Peyer's patch (tissue), 4 donors: ENCODE data around the gene MAG. TPM values are rescaled to one million over a fixed set of nuclear protein-coding genes. Genes with fewer than 3 reads are reported as not detected.
A peak's percentile ranks its signal among the peaks of the same experiment; 100 is the strongest.

Experiments
- DNase-seq, 3 donors: peaks; one replicate each; pipeline ENCODE4 v3.0.0-alpha.2; 2017 to 2019
- H3K27ac ChIP-seq, 4 donors: fragments of 200-600 bp; sonication (generic); one replicate each; pipeline ENCODE4 v1.5.1; 2016 to 2019
- H3K27me3 ChIP-seq, 2 donors: fragments of 200-600 bp; sonication (generic); one replicate each; pipeline ENCODE4 v1.5.1; 2019
- H3K36me3 ChIP-seq, 3 donors: fragments of 200-600 bp; sonication (generic); one replicate each; pipeline ENCODE4 v1.5.1; 2016 to 2019
- H3K4me1 ChIP-seq, 4 donors: fragments of 200-600 bp; sonication (generic); one replicate each; pipeline ENCODE4 v1.5.1; 2016 to 2019
- H3K4me3 ChIP-seq, 4 donors: fragments of 200-600 bp; sonication (generic); 1 replicate in 3 of 4; 2 replicates in 1 of 4; pipeline ENCODE4 v1.5.1; 2016 to 2019; ENCODE audit warnings: mild to moderate bottlenecking in 1 of 4
- H3K9me3 ChIP-seq, 4 donors: fragments of 200-600 bp; sonication (generic); one replicate each; pipeline ENCODE4 v1.5.1; 2016 to 2019; ENCODE audit warnings: mild to moderate bottlenecking in 1 of 4
- POLR2A ChIP-seq, 2 donors: fragments of 450-650 bp; IDR thresholded peaks; one replicate each; pipeline ENCODE4 v1.5.1; 2017; ENCODE audit warnings: antibody characterized with exemption in 2 of 2, mild to moderate bottlenecking in 2 of 2, moderate library complexity in 2 of 2
- total RNA-seq, 4 donors: library from RNA; depleted of rRNA; stranded (reverse); fragments of >200 nt; gene quantifications; one replicate each; pipeline ENCODE4 v1.1.0, GENCODE V29; 2016
- TF ChIP-seq, protein P1 (sequence below), 6 experiments: fragments of 450-650 bp in 4 of 6; fragments of 200-600 bp in 2 of 6; sonication (generic) in 1 of 6; IDR thresholded peaks; one replicate each; pipeline ENCODE4 v1.5.1; 2017 to 2019; ENCODE audit warnings: antibody characterized with exemption in 6 of 6, mild to moderate bottlenecking in 3 of 6, moderate library complexity in 1 of 6

The MAG gene
- total RNA-seq, 4 donors from 2014 or later = 3.8 TPM; not detected in 3

GRCh38 chr19:35328851-35329285 lies 36.9 kb downstream of the MAG start, which contains the start of gene CD22:
Gene CD22, plus strand, starts transcription at chr19:35329187. Its CDS starts 2,854 bp downstream, at chr19:35332041.
- H3K4me3 ChIP-seq = peak within 1 kb of the TSS in 3 of 4 donors; percentile 3 to 43 (median 40)
- peak within 1 kb of the TSS in 2 of 4 donors; percentile 64 to 81 for H3K27ac ChIP-seq
- no peaks in the 10 kb centered on the region for H3K27me3 ChIP-seq
- peaks cover 0 to under 1% (median 0%) of the 10 kb centered on the region in 4 donors for H3K4me1 ChIP-seq
- H3K9me3 ChIP-seq = no peaks in the 10 kb centered on the region
- DNase-seq = peak in 2 of 3 donors; percentile 77
- H3K36me3 ChIP-seq = no peaks in the 10 kb centered on the region
- no peak for TF ChIP-seq POLR2A (IDR thresholded peaks at IDR 0.05)
- TF ChIP-seq, protein P1, sequence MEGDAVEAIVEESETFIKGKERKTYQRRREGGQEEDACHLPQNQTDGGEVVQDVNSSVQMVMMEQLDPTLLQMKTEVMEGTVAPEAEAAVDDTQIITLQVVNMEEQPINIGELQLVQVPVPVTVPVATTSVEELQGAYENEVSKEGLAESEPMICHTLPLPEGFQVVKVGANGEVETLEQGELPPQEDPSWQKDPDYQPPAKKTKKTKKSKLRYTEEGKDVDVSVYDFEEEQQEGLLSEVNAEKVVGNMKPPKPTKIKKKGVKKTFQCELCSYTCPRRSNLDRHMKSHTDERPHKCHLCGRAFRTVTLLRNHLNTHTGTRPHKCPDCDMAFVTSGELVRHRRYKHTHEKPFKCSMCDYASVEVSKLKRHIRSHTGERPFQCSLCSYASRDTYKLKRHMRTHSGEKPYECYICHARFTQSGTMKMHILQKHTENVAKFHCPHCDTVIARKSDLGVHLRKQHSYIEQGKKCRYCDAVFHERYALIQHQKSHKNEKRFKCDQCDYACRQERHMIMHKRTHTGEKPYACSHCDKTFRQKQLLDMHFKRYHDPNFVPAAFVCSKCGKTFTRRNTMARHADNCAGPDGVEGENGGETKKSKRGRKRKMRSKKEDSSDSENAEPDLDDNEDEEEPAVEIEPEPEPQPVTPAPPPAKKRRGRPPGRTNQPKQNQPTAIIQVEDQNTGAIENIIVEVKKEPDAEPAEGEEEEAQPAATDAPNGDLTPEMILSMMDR (IDR thresholded peaks at IDR 0.05) = no peak

GRCh38 chr19:35329323-35329722 lies 37.4 kb downstream of the MAG start:
- Histone ChIP-seq H3K27ac (peak overlapping the region in 2 of 4 donors; percentile 64 to 81), H3K9me3 (no peaks in the 10 kb centered on the region), H3K36me3 (no peaks in the 10 kb centered on the region), H3K4me1 (peaks cover 0 to 5% (median 0%) of the 10 kb centered on the region in 4 donors), H3K27me3 (no peaks in the 10 kb centered on the region), H3K4me3 (peak overlapping the region in 3 of 4 donors; percentile 3 to 43 (median 40))
- no peak for DNase-seq
- TF ChIP-seq, protein P1 (IDR thresholded peaks at IDR 0.05) = no peak
- no peak for TF ChIP-seq POLR2A (IDR thresholded peaks at IDR 0.05)

- DNase-seq = peak in 2 of 3 donors; percentile 94 to 95
- no peaks in the 10 kb centered on the region for H3K27me3 ChIP-seq
These were observed 38.5 kb downstream of the MAG start for GRCh38 chr19:35330475-35330874.

DNA sequence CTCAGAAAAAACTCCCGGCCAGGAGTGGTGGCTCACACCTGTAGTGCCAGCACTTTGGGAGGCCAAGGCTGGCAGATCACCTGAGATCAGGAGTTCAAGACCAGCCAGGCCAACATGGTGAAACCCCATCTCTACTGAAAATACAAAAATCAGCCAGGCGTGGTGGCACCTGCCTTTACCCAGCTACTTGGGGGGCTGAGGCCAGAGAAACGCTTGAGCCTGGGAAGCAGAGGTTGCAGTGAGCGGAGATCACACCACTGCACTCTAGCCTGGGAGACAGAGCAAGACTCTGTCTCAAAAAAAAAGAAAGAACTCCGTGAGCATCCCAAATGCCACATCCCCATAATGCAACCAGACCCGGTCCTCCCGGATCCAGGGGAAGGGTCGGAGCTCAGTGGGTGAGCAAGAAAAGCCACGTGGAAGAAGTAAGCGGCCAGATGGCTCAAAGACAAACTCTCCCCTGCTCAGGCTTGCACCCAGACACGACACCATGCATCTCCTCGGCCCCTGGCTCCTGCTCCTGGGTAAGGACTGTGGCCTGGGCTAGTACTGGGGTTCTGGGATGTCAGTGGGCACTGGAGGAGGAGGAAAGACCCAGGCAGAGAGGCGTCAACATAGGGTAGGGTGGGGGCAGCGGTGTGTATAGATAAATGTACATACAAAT lies 39.7 kb downstream of the MAG start:
- no peak for TF ChIP-seq POLR2A (IDR thresholded peaks at IDR 0.05)
- TF ChIP-seq, protein P1 (IDR thresholded peaks at IDR 0.05) = no peak
- Histone ChIP-seq H3K9me3 (no peaks in the 10 kb centered on the region), H3K27me3 (no peaks in the 10 kb centered on the region), H3K4me3 (peak overlapping the region in 1 of 4 donors; percentile 43), H3K4me1 (peaks cover 0 to 7% (median 0%) of the 10 kb centered on the region in 4 donors), H3K27ac (peak overlapping the region in 1 of 4 donors; percentile 81), H3K36me3 (no peaks in the 10 kb centered on the region)
- DNase-seq = no peak

More at GRCh38 chr19:35330475-35330874, 38.5 kb downstream of the MAG start:
- Histone ChIP-seq H3K27ac (peak overlapping the region in 2 of 4 donors; percentile 64 to 81), H3K4me3 (peak overlapping the region in 2 of 4 donors; percentile 40 to 43), H3K4me1 (peaks cover 0 to 7% (median 0%) of the 10 kb centered on the region in 4 donors), H3K36me3 (no peaks in the 10 kb centered on the region), H3K9me3 (no peaks in the 10 kb centered on the region)
- TF ChIP-seq, protein P1 (IDR thresholded peaks at IDR 0.05) = no peak
- no peak for TF ChIP-seq POLR2A (IDR thresholded peaks at IDR 0.05)

GRCh38 chr19:35332817-35333216 lies 40.9 kb downstream of the MAG start:
- Histone ChIP-seq H3K27ac (peak overlapping the region in 1 of 4 donors; percentile 81), H3K36me3 (no peaks in the 10 kb centered on the region), H3K4me3 (peak overlapping the region in 1 of 4 donors; percentile 20), H3K9me3 (no peaks in the 10 kb centered on the region), H3K4me1 (peaks cover 0 to 7% (median 0%) of the 10 kb centered on the region in 4 donors), H3K27me3 (no peaks in the 10 kb centered on the region)
- peak in 2 of 3 donors; percentile 72 to 78 for DNase-seq
- no peak for TF ChIP-seq POLR2A (IDR thresholded peaks at IDR 0.05)
- TF ChIP-seq, protein P1 (IDR thresholded peaks at IDR 0.05) = no peak
